Midbrain (tissue), 1 donor: ENCODE measurements around the gene GPC2.

Source experiments
- DNase-seq: peaks from one replicate; lab custom pipeline; 2025; lab: John Stamatoyannopoulos, UW

GPC2 gene

GRCh38 chr7:100169147-100169850, 7.9 kb downstream of the GPC2 start:
- DNase-seq, result no peak

- no peak for DNase-seq
Observed at GRCh38 chr7:100167912-100168323, 9.3 kb downstream of the GPC2 start.

- DNase-seq, result peak; percentile 16
Observed at GRCh38 chr7:100166970-100167911, 9.9 kb downstream of the GPC2 start.

GRCh38 chr7:100166317-100166940, 10.8 kb downstream of the GPC2 start:
- DNase-seq, result no peak

GRCh38 chr7:100163871-100164270, 13.3 kb downstream of the GPC2 start:
- no peak for DNase-seq

- no peak for DNase-seq
Observed at GRCh38 chr7:100163006-100163531, 14.1 kb downstream of the GPC2 start.

- DNase-seq, result no peak
Observed at GRCh38 chr7:100160067-100160466, 17.1 kb downstream of the GPC2 start.

GRCh38 chr7:100159099-100159623, 18.0 kb downstream of the GPC2 start:
- no peak for DNase-seq

- DNase-seq, result peak; percentile 87
Observed at GRCh38 chr7:100158229-100159098, 18.7 kb downstream of the GPC2 start, which contains the start of gene TRAPPC14. TSS of gene TRAPPC14 (minus strand) at chr7:100158723. CDS start at chr7:100158499, 224 bp downstream.

- no peak for DNase-seq
Observed at GRCh38 chr7:100157334-100158228, 19.6 kb downstream of the GPC2 start.

GRCh38 chr7:100157069-100157333, 20.2 kb downstream of the GPC2 start:
- no peak for DNase-seq

GRCh38 chr7:100156331-100157068, 20.7 kb downstream of the GPC2 start:
- DNase-seq, result no peak

GRCh38 chr7:100155553-100156317, 21.4 kb downstream of the GPC2 start:
- DNase-seq, result no peak

- DNase-seq, result no peak
Observed at GRCh38 chr7:100154651-100155491, 22.3 kb downstream of the GPC2 start.

GRCh38 chr7:100153708-100154535, 23.3 kb downstream of the GPC2 start:
- DNase-seq, result no peak

- no peak for DNase-seq
Observed at GRCh38 chr7:100152937-100153666, 24.1 kb downstream of the GPC2 start.
